ENCODE data around the gene MYH8.

Gene MYH8

DNA sequence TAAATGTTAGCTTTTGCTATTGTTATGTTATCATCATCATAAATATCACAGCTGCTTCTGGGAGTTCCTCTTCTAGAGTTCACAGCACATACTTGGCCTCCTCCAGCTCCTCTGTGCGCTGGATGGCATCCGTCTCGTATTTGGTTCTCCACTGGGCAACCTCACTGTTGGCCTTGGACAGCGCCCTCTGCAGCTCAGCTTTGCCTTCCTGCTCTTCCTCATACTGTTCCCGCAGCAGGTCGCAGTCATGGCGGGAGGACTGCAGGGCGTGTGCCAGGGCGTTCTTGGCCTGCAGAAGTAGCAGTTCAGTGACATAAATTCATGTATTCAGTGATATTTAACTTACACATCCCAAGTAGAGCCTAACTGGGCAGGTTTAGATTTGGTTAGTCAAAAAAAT, 23.4 kb downstream of the MYH8 start:
- Histone ChIP-seq H3K9me3 (no peaks in the 10 kb centered on the region), H3K36me3 (no peaks in the 10 kb centered on the region), H3K27me3 (no peaks in the 10 kb centered on the region), H3K4me3 (no peak overlapping the region), H3K4me1 (no peaks in the 10 kb centered on the region), H3K27ac (no peak overlapping the region)
- TF ChIP-seq, protein P1, sequence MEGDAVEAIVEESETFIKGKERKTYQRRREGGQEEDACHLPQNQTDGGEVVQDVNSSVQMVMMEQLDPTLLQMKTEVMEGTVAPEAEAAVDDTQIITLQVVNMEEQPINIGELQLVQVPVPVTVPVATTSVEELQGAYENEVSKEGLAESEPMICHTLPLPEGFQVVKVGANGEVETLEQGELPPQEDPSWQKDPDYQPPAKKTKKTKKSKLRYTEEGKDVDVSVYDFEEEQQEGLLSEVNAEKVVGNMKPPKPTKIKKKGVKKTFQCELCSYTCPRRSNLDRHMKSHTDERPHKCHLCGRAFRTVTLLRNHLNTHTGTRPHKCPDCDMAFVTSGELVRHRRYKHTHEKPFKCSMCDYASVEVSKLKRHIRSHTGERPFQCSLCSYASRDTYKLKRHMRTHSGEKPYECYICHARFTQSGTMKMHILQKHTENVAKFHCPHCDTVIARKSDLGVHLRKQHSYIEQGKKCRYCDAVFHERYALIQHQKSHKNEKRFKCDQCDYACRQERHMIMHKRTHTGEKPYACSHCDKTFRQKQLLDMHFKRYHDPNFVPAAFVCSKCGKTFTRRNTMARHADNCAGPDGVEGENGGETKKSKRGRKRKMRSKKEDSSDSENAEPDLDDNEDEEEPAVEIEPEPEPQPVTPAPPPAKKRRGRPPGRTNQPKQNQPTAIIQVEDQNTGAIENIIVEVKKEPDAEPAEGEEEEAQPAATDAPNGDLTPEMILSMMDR (IDR thresholded peaks at IDR 0.05) = no peak
- DNase-seq = no peak
- intact Hi-C loops (cut with DNase I; ENCODE audit: low total_unique reads) = no loop called here

DNA sequence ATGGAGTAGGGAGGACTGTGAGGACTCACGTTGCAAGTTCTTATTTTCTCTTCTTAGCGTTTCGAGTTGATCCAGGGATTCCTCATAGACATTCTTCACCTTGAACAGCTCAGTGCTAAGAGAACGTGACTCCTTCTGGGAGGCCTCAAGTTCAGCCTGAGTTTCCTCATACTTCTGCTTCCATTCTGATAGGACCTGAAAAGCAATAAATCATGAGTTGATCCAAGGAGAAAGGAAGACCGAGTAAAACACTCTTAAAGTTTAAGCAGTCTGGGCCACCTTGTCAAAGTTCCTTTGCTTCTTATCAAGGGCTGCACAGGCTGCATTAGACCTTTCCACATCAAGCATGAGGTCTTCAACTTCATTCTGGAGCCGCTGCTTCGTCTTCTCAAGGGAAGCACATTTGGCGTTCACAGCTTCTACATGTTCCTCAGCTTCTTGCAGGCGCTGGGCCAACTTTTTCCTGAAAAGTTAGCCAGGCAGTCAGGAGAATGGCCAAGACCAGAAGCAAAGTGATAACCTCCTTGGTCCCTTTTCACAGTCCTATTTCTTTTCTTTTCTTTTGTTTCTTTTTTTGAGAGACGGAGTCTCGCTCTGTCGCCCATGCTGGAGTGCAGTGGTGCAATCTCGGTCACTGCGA, 25.1 kb downstream of the MYH8 start:
- H3K4me3 ChIP-seq = no peak overlapping the region
- intact Hi-C loops (cut with DNase I; ENCODE audit: low total_unique reads) = no loop called here
- DNase-seq = no peak
- TF ChIP-seq, protein P1 (IDR thresholded peaks at IDR 0.05) = no peak
- H3K9me3 ChIP-seq = no peaks in the 10 kb centered on the region
- H3K27ac ChIP-seq = no peak overlapping the region
- no peaks in the 10 kb centered on the region for H3K4me1 ChIP-seq
- no peaks in the 10 kb centered on the region for H3K36me3 ChIP-seq
- no peaks in the 10 kb centered on the region for H3K27me3 ChIP-seq

DNA sequence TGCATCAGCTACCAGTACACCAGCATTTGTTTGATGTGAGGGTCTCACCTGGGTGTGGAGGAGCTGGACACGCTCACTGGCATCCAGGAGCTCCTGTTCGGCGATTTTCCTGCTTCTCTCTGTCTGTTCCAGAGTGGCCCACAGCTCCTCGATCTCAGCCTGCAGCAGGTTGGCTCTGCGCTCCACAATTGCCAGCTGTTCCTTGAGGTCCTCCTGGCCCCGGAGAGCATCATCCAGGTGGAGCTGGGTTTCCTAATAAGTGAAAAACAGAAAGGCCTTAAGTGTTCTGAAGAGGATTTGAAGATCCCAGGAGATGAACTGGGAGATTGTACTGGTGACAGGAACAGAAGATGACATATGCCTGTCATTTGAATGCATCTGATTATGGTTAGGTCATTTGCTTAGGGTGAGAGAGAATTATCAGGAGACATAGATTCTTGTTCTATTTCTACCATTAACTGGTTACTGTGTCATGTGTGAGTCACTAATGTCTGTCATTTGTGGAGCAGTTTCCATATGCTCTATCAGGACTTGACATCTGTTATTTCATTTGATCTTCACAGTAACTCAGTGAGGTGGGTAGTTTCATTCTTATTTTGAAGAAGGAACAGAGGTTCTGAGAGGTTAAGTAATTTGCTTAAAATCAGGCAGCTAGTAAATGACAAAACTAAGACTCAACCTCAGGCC, 27.4 kb downstream of the MYH8 start:
- Histone ChIP-seq H3K27ac (no peak overlapping the region), H3K9me3 (no peaks in the 10 kb centered on the region), H3K36me3 (no peaks in the 10 kb centered on the region), H3K4me3 (no peak overlapping the region), H3K27me3 (no peaks in the 10 kb centered on the region), H3K4me1 (no peaks in the 10 kb centered on the region)
- TF ChIP-seq, protein P1 (IDR thresholded peaks at IDR 0.05) = no peak
- intact Hi-C loops (cut with DNase I; ENCODE audit: low total_unique reads) = no loop called here
- no peak for DNase-seq

DNA sequence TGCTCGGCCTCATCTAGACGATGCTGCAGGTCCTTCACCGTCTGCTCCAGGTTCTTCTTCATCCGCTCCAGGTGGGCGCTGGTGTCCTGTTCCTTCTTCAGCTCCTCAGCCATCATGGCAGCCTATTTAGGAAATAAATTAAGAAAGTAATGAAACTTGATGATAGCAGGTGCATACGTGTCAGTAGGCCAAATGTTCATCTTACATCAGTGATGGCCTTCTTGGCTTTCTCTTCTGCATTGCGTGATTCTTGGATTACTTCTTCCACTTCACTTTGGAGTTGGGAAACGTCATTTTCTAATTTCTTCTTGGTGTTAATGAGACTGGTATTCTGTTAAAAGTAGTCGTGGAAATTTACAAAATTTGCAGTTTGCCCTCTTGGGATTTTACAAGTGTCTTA, 28.9 kb downstream of the MYH8 start:
- intact Hi-C loops (cut with DNase I; ENCODE audit: low total_unique reads) = no loop called here
- Histone ChIP-seq H3K27me3 (no peaks in the 10 kb centered on the region), H3K9me3 (no peaks in the 10 kb centered on the region), H3K4me3 (no peak overlapping the region), H3K27ac (no peak overlapping the region), H3K36me3 (no peaks in the 10 kb centered on the region), H3K4me1 (no peaks in the 10 kb centered on the region)
- TF ChIP-seq, protein P1 (IDR thresholded peaks at IDR 0.05) = no peak
- DNase-seq = no peak

DNA sequence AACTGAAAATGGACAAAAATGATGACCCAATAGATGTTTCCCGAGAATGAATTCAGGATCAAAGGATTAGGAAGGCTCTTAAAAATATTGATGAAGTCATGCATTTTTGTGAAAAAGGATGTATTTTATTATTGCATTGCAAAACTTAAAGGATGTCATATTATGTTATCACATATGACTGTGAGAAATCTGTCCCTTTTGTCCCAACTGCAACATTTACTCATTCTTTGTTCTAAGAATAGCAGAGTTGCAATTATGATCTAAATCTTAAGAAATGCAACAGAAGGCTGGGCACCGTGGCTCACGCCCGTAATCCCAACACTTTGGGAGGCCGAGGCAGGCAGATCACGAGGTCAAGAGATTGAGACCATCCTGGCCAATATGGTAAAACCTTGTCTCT, 35.9 kb downstream of the MYH8 start:
- no peak overlapping the region for H3K4me3 ChIP-seq
- TF ChIP-seq, protein P1 (IDR thresholded peaks at IDR 0.05) = no peak
- no peaks in the 10 kb centered on the region for H3K27me3 ChIP-seq
- H3K27ac ChIP-seq = no peak overlapping the region
- intact Hi-C loops (cut with DNase I; ENCODE audit: low total_unique reads) = no loop called here
- no peak for DNase-seq
- H3K9me3 ChIP-seq = no peaks in the 10 kb centered on the region
- no peaks in the 10 kb centered on the region for H3K4me1 ChIP-seq
- H3K36me3 ChIP-seq = no peaks in the 10 kb centered on the region
